GM20431 (cell line): ENCODE measurements around the gene POM121C.
"Not testable (repeated sequence)": the region's sequence is repeated elsewhere in the genome, so short reads cannot be mapped to it uniquely, and the experiment has no call there.

Source experiments
- in situ Hi-C: fragments of 300-500 bp; cut with MseI, MboI; formaldehyde crosslinking; loops from one replicate; pipeline ENCODE4 v1.15.0; 2020; ENCODE audit warnings: low sequenced_read_pairs; ENCODE audit not compliant: unreplicated experiment

POM121C gene

GRCh38 chr7:75439000-75439399 is 47.1 kb downstream of the POM121C start:
- in situ Hi-C loops = not testable (repeated sequence)

- in situ Hi-C loops = not testable (repeated sequence)
Observed at GRCh38 chr7:75423481-75423880, 62.6 kb downstream of the POM121C start.

GRCh38 chr7:75421798-75422710 is 64.0 kb downstream of the POM121C start:
- in situ Hi-C loops = not testable (repeated sequence)

GRCh38 chr7:75420152-75420551 is 65.9 kb downstream of the POM121C start:
- in situ Hi-C loops = not testable (repeated sequence)

- in situ Hi-C loops = not testable (repeated sequence)
Observed at GRCh38 chr7:75419693-75420092, 66.4 kb downstream of the POM121C start.

- in situ Hi-C loops = not testable (repeated sequence)
Observed at GRCh38 chr7:75419210-75419609, 66.9 kb downstream of the POM121C start.

GRCh38 chr7:75418292-75418858 is 67.7 kb downstream of the POM121C start:
- in situ Hi-C loops = not testable (repeated sequence)

- in situ Hi-C loops = not testable (repeated sequence)
Observed at GRCh38 chr7:75416787-75417186, 69.3 kb downstream of the POM121C start.

GRCh38 chr7:75415829-75416373 is 70.2 kb downstream of the POM121C start:
- in situ Hi-C loops = not testable (repeated sequence)

- in situ Hi-C loops = not testable (repeated sequence)
Observed at GRCh38 chr7:75415428-75415817, 70.7 kb downstream of the POM121C start.

- in situ Hi-C loops = not testable (repeated sequence)
Observed at GRCh38 chr7:75414708-75415427, 71.2 kb downstream of the POM121C start.

- in situ Hi-C loops = not testable (repeated sequence)
Observed at GRCh38 chr7:75414204-75414603, 71.9 kb downstream of the POM121C start.

GRCh38 chr7:75410823-75411173 is 75.3 kb downstream of the POM121C start:
- in situ Hi-C loops = not testable (repeated sequence)

- in situ Hi-C loops = not testable (repeated sequence)
Observed at GRCh38 chr7:75409880-75410822, 75.9 kb downstream of the POM121C start.

GRCh38 chr7:75404663-75405062 is 81.4 kb downstream of the POM121C start:
- in situ Hi-C loops = not testable (repeated sequence)

GRCh38 chr7:75403455-75404443 is 82.3 kb downstream of the POM121C start:
- in situ Hi-C loops = not testable (repeated sequence)

- in situ Hi-C loops = not testable (repeated sequence)
Observed at GRCh38 chr7:75400575-75400974, 85.5 kb downstream of the POM121C start.
